Lower leg skin (tissue), 4 donors: ENCODE data around the gene SULF2. TPM values are rescaled to one million over a fixed set of nuclear protein-coding genes. Genes with fewer than 3 reads are reported as not detected.
"Not testable (repeated sequence)": the region's sequence is repeated elsewhere in the genome, so short reads cannot be mapped to it uniquely, and the experiment has no call there.

ENCODE experiments used
- DNase-seq, 2 donors: peaks; one replicate each; pipeline ENCODE4 v3.0.0-alpha.2; 2019; ENCODE audit warnings: low spot score in 2 of 2
- H3K4me3 ChIP-seq: fragments of 200-600 bp; sonication (generic); 2 replicates; pipeline ENCODE4 v1.5.1; 2017; ENCODE audit warnings: mild to moderate bottlenecking, low read depth; ENCODE audit not compliant: poor library complexity, severe bottlenecking
- CTCF ChIP-seq, 3 donors: fragments of 450-650 bp; IDR thresholded peaks; one replicate each; pipeline ENCODE4 v1.5.1; 2016; ENCODE audit warnings: antibody characterized with exemption in 3 of 3, mild to moderate bottlenecking in 3 of 3, moderate library complexity in 2 of 3
- POLR2A ChIP-seq, 2 donors: fragments of 450-650 bp; IDR thresholded peaks; one replicate each; pipeline ENCODE4 v1.6.1; 2016 to 2017; ENCODE audit warnings: antibody characterized with exemption in 2 of 2, mild to moderate bottlenecking in 1 of 2, moderate library complexity in 1 of 2
- WGBS, 2 donors: methylation state at CpG; one replicate each; pipeline ENCODE4 v1.1.5; 2018; 5-methylcytosine and 5-hydroxymethylcytosine counted together
- intact Hi-C: fragments of 100-400 bp; cut with DNase I; formaldehyde crosslinking; loops from one replicate; pipeline ENCODE4 v1.15.0; 2023; ENCODE audit warnings: low total_unique reads
- total RNA-seq, 4 donors: library from RNA; depleted of rRNA; stranded (reverse); fragments of >200 nt; gene quantifications; one replicate each; pipeline ENCODE4 v1.1.0, GENCODE V29; 2016

The SULF2 gene
- 10 to 100 TPM; 18.3 to 83.0 (median 28.0) TPM for total RNA-seq

- peak within 1 kb of the TSS; percentile 38 for H3K4me3 ChIP-seq
- peak in 1 of 2 donors; percentile 85 for DNase-seq
- WGBS, 2 donors = 0 to 3% methylated on average over 9 to 13 of the region's 82 CpGs
- intact Hi-C loops = no loop called here
- no peak for TF ChIP-seq POLR2A (IDR thresholded peaks at IDR 0.05)
- no peak for TF ChIP-seq CTCF (IDR thresholded peaks at IDR 0.05)
Observed at GRCh38 chr20:47785311-47785853, at the start of gene SULF2. Gene SULF2, minus strand, starts transcription at chr20:47785481. Its CDS starts 28,118 bp downstream, at chr20:47757363.

- no CpG with 5 or more reads among the region's 7 CpGs for WGBS, 2 donors
- H3K4me3 ChIP-seq, intact Hi-C loops, DNase-seq: not testable (repeated sequence)
Observed at GRCh38 chr20:47831675-47832074, 46.4 kb upstream of the SULF2 start.

GRCh38 chr20:47826716-47827115 is 41.4 kb upstream of the SULF2 start:
- WGBS, 2 donors = 83 to 90% methylated on average over 8 of the region's 8 CpGs
- DNase-seq, H3K4me3 ChIP-seq, intact Hi-C loops: not testable (repeated sequence)

GRCh38 chr20:47826006-47826405 is 40.7 kb upstream of the SULF2 start:
- 72 to 77% methylated on average over 18 of the region's 18 CpGs for WGBS, 2 donors
- intact Hi-C loops, DNase-seq: not testable (repeated sequence)

GRCh38 chr20:47825011-47825762 is 39.9 kb upstream of the SULF2 start:
- 87 to 91% methylated on average over 11 of the region's 12 CpGs for WGBS, 2 donors
- TF ChIP-seq CTCF (IDR thresholded peaks at IDR 0.05) = no peak
- no peak for TF ChIP-seq POLR2A (IDR thresholded peaks at IDR 0.05)
- intact Hi-C loops = no loop called here
- no peak overlapping the region for H3K4me3 ChIP-seq
- no peak for DNase-seq

More at GRCh38 chr20:47826006-47826405, 40.7 kb upstream of the SULF2 start:
- H3K4me3 ChIP-seq = not testable (repeated sequence)

- not testable (repeated sequence) for H3K4me3 ChIP-seq, DNase-seq
- 93 to 94% methylated on average over 12 of the region's 12 CpGs for WGBS, 2 donors
- intact Hi-C loops = loop anchor here (5.0 kb wide), 1 partner anchor 728 kb away; no protein-coding TSS in a partner anchor
Observed at GRCh38 chr20:47823941-47824340, 38.7 kb upstream of the SULF2 start.

GRCh38 chr20:47821481-47822100 is 36.3 kb upstream of the SULF2 start:
- DNase-seq = no peak
- 51 to 52% methylated on average over 13 of the region's 13 CpGs for WGBS, 2 donors
- intact Hi-C loops = loop anchor here (5.0 kb wide), 1 partner anchor 731 kb away; no protein-coding TSS in a partner anchor
- no peak overlapping the region for H3K4me3 ChIP-seq
- no peak for TF ChIP-seq POLR2A (IDR thresholded peaks at IDR 0.05)
- TF ChIP-seq CTCF (IDR thresholded peaks at IDR 0.05) = no peak
